SIG-M5 treated with dmso at 0.1 percent for 504 hours (cell line): ENCODE data around the gene TNKS2.
A peak's percentile ranks its signal among the peaks of the same experiment; 100 is the strongest.
"Not testable (repeated sequence)": the region's sequence is repeated elsewhere in the genome, so short reads cannot be mapped to it uniquely, and the experiment has no call there.

ENCODE experiments used
- DNase-seq: peaks from one replicate; lab custom pipeline; 2025; ENCODE audit not compliant: unreplicated experiment; lab: John Stamatoyannopoulos, UW

The TNKS2 gene

DNA sequence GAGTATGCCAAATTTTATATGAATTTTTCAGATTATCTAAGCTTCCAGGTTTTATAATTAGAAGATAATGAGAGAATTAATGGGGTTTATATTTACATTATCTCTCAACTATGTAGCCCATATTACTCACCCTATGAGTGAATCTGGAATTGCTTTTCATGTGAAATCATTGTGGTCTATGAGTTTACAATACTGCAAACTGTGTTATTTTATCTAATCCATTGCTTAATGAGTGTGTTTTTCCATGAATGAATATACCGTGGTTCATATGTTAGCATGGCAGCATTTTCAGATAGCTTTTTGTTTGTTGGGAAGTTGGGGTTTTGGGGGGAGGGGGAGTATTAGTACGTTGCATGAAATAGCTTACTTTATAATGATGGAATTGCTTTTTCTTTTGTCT lies 66.5 kb downstream of the TNKS2 start:
- no peak for DNase-seq

DNA sequence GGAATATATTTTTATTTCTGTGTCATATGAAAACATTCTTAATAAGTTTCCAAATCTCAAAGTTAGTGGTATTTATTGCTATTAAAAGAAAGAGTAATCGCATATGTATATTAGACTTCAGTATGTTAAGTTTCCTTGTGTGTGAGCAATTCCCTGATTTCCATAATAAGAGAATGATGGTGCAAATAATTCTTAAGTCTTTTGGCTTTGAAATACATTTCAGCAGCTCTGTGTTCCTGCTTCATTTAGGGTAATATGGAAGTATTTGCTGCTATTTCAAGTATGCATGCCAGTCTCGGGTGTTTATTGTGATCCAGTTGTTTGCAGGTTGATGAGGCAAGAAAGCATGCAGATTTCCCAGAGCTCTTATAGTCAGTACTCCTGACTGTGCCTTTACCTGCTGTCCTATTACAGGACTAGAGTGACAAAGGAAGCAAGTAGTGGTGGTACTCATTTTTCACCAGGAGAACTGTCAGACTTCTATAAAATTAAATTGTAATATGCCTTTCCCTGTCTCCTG lies 67.4 kb downstream of the TNKS2 start:
- DNase-seq = no peak

DNA sequence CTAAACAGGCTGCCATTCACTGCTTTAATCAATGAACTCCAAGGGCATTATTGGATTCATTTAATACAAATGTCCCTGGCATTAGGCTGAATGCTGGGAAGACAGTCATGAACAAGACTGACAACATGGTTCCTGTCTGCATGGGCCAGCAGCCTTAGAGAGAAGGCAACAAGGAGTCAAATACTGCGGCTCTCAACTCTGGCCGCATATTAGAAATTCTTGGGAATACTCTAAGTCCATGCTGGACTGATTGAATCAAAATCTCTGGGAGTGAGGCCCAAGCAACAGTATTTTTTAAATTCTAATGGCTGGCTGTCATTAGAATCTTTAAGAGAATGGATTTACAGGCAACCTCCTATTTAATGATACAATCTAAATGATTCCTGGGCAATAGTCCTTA lies 76.9 kb downstream of the TNKS2 start:
- no peak for DNase-seq

DNA sequence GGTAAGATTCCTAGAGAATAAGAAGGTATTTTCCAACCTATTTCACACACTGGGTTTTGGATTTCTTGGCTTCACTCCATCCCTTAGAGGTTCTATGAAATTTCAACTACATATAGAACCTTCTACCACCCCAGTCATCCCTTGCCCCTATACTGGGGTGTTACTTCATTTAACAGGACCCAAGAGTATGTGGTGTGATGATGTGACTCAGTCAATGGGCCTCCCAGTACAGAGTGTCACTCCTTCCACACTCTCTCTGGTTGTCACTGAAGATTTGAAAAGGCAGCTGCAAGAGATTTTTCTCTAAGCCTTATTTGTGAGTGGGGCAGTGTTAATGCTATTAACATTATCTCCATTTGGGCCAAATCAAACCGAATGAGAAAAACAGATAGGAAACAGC lies 77.6 kb downstream of the TNKS2 start:
- DNase-seq = no peak

DNA sequence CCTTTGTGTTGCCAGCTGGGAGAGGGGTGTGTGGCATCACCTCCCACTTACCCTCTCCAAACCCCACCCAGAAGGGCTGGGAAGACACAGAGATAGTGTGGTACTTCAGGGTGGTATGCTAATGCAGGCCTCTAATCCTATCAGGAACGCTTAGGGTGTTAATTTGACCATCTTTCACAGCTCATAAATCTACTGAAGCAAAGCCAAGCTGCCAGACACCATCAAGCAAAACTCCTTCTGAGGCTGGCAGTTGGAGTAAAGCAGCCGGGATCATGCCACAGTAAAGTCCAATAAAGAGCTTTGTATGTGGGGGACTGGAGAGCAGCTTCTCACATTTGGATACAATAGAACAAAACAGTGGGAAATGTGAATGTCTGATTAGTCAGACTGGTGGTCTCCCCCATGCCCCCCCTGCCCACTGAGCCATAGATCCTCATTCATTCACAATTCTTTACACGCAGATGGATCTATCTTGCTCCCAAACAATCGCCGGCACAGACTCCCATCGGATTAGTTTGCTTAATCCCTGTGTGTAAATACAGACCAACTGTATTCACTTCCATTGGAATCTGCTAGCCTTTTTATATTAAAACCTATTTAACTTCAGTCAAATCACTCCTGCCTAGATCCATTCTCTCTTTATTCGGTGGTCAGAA lies 81.4 kb downstream of the TNKS2 start:
- no peak for DNase-seq

DNA sequence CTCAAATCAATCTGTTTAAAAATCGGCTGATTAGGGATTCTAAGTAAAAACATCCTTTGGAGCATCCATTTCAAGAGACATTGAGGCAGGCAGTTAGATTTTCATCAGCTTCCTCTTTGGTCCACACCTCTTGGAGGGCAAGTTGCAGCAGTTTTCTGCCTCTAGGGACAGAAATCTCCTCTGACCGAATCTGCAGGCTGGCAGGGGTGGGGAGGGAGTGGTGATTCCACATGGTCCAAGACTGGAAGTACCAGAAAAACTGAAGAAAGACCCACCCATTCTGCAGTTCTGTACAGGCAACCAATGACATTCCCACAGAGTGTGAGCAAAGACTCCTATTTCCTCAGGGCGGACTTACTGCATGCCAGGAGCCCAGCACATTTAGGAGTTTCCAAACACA lies 82.1 kb downstream of the TNKS2 start:
- DNase-seq = peak; percentile 40

DNA sequence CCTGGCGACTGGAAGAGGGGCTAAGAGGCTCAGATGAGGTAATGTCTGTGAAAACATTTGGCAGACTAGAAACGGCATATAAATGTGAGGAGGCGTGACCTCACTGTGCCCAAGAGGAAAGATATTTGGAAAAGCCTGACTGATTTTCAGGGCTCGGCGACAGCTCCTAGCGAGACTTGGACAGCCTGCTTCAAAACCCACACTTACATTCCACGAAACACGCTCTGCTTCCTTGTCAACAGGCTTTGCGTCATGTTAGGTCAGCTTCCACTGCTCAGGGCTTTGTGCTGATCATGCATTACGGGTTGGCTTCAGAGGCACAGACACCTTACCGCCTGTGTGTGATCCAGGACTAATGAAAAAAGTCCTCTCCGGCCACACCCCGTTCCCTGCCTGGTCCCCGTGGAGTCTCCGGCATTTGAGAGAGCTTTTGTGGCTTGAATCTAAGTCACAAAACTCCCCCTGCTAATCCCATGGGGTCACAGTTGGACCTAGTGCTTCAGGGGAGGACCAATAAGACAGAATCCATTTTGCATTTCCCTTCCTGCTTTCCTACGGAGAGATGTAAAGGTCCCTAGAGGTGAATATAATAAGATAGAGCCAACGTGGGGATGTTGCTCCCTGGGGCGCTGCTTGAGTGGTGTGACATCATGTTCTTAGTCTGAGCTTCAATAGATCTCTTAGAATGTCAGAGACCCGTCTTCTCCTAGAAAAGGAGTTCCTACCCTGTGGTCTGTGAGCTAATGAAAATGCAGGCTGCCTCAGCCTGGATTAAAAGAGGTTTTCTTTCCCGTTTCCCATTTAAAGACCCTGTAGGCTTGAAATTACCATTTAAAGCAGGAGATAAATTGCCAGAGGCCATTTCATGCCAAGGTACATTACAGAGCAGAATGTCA lies 85.6 kb downstream of the TNKS2 start:
- DNase-seq = no peak

DNA sequence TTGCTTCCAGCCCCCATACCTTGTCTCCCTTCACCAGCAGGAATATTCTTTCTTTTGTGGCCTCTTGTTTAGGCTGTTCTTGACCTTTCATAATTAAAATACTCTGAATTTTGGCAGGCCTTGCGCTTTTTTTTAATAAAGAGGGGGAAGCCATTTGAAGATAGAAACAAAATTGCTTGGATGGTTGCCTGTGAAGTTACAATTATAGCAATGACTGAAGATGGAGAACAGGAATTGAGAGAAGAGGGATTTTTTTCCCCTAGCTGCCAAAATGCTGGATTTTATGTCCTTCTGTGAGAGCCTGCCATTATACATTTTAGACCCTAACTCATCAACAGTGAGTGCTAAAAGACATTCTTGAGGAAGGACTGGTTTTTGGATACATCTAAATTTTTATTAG lies 86.3 kb downstream of the TNKS2 start:
- DNase-seq = no peak

DNA sequence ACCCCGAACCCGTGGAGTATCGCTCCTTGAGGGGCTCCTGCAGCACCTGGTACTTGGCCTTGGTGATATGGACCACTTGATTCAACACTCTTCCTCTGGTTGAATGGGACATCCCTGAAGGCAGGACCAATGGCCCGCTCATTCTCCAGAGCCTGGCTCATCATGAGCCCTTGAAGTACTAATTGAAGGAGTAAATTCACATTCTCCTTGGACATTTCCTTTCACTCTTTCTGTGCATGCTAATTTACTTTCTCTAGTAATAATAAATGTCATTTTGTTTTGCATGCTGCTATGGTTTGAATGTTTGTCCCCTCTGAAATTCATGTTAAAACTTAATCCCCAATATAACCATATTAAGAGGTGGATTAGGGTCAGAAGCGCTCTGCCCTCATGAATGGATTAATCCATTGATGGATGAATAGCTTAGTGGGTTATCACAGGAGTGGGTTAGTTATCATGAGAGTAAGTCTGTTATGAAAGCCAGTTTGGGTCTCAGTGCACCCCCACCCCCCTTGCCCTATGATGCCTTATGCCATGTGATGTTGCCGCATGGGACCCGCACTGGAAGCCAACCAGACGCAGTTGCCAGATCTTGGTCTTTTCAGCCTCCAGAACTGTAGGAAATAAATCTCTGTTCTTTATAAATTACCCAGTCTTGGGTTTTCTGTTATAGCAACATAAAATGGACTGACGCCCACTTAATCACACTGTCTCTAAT lies 87.3 kb downstream of the TNKS2 start:
- no peak for DNase-seq

DNA sequence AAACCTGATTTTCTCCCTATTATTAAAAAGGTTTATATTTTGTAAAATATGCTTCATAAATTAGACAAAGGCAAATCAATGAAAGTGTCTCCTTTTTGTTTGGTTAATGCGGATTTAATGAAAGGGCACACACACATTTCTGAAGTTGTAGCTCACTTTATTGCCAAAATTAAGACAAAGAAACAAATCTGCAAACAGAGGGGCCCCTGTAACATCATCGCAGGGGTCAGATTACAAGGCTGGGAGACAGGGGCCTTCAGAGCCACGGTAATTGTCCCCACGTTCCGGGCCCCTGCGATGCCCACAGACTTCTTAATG lies 88.7 kb downstream of the TNKS2 start:
- DNase-seq = no peak

DNA sequence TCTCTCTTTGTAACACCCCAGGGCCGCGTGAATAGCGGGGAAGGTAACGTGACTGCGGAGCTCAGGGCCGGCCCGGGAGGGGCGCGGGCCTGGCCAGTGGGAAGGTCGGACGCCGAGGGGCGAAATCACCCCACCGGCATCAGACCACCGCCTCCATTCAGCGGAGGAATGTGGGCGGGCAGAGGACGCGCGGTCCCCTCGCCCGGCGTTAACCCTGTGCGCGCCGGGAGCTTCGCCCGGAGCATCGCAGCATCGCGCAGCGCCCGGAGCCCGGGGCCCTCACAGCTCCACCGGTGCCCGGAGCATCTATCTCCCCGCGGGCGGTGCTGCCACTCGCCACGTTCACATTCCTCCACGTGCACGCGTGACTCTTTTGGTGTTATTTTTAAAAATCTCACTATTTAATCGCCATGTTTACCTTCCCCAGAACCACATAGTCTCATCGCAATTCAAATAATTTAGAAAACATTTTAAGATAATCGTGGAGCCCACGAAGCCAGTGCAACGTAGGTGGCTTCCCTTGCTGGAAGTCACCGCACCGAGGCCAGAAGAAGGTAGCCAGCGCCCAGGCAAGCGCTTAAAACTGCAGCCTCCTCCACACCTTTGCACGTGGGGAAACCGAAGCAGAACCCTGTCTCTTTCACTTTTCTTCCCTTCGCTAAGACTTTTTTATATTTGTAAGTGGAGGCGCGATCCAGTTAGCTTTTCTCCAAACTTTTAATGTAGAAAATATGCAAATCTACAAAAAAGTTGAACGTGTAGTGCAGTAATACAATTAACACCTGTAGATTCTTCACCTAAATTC lies 89.2 kb downstream of the TNKS2 start:
- no peak for DNase-seq

DNA sequence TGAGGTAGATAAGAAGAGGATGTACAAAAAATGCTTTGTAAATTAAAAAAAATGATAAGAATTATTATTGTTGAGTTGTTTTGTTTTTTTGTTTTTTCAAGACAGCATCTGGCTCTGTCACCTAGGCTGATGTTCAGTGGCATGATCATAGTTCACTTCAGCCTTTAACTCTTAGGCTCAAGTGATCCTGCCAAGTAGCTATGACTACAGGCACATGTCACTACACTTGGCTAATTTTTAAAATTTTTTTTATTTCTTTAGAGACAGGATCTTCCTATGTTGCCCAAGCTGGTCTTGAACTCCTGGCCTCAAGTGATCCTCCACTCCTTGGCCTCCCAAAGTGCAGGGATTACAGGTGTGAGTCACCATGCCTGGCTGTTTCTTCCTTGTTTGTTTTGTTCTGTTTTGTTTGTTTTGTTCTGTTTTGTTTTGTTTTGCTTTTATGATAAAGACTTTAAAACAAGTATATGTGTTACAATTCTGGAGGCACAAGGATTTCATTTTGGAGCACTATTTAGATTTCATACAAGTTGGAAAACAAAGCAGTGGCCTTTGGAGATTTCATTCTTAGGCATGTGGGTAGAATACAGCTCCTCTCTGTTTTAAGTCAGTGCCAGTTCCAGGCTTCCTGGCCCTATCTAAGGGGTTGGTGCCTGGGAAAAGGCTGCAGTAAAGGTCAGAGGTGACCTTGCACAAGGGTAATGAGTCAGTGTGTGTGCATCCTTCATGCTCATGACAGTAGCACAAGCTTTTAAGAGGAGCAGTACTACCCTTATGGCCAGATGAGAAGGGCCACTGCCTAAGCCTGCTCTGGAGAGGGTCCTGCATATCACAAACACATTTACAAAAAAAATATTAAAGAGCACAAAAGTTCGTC lies 93.1 kb downstream of the TNKS2 start:
- DNase-seq = no peak

DNA sequence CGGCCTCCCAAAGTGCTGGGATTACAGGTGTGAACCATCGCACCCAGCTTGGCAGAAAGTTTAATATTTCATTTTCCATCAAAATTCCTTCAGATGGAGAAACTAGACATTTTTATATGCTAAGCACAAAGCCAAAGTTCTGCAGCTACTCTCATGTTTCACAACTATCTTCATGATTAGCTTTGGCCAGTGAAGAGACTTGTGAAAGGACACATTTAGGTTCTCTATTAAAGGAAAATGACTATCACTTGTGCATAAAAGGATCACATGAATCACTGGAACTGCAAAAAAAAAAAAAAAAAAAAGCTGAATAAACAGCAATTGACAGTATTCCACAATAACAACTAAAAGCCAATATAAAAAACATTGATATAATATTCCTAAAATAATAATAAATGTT lies 94.8 kb downstream of the TNKS2 start:
- no peak for DNase-seq

DNA sequence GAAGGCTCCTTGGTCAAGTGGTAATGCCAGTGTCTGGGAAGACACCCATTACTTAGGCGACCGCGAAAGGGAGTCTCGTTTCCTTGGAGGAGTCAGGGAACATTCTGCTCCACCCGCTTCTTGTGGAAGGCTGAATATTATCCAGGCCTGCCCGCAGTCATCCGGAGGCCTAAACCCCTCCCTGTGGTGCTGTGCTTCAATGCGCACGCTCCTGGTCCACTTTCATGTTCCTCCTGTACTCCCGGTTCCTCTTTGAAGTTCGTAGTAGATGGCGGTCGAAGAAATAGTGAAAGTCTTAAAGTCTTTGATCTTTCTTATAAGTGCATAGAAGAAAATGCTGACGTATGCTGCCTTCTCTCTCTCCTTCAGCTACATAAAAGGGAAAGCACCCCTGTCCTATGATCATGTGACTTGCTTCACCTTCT lies 96.0 kb downstream of the TNKS2 start:
- DNase-seq = not testable (repeated sequence)

DNA sequence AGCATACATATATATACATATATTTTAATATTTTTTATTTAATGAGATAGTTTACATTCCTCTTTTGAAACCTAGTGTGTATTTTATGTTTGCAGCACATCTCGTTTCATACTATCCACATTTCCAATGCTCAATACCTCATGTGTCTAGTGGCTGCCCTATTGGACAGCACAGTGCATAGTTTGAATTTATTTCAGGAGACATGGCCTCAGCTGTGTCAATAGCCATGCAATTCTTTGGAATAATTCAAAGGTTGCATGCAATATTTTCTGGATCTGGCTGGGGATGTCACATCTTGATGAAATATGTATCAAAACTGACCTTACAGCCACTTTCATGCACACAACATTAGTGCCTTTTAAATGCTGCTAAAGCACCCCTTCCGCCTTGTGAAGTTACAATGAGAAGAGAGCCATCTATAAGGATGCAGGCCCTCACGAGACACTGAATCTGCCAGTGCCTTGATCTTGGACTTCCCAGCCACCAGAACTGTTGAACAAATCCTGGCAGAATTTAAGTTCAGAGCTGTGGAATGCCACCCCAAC lies 98.1 kb downstream of the TNKS2 start:
- DNase-seq = no peak

DNA sequence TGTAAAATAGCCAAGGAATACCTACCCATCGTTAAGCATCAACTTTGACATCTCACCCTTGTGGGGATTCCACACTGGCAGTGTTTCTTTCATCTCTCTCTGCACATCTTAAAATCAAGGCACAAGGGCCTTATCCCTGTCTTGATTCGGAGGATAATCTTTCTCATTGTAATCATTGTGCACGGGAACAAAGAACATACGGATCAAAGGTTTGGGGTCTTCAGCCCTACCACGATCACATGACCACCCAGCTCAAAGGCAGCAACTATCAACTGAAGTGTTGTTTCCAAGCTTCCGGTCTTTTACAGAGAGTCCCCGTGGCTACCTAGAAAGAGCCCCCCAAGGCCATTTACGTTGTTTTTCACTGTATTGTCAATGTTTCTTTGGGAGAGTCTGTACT lies 99.2 kb downstream of the TNKS2 start:
- DNase-seq = no peak

DNA sequence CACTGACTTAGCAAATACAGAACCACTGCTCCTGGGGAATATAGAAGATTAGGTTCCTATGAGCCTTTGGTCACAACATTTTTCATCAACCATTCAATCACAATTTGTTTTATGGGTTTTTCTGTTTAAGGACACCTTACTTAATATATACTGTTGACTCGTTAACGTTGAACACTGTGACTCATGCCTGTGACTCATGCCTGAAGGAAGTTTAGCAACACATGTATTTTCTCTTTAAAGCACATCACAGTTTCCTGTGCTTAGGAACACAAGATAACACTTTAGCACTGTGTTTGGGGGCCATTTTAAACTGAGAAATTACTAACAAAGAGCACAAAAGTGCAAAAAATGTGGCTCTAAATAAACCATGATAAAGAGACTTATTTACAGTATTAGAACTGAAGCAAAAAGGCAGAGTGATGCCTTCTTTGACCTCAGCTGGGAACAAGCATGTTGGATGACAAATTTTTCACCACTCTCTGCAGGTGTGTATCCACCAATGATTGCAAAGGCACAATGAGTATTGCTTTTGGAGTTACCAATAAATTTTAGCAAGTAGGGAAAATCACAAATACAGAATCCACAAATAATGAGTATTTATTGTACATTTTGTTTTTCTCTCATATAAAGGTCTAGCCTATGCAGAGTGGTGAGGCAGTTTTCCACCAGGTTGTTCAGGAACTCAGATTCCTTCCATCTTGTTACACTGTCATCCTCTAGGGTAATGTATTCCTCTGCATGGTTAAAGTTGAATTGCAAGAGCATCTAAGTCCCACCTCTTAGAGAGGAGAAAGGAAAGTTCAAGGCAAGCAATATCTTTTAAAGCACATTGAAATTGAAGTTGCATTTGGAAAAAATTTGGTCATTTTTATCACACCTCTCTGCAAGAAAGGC lies 103.8 kb downstream of the TNKS2 start:
- DNase-seq = peak; percentile 91

DNA sequence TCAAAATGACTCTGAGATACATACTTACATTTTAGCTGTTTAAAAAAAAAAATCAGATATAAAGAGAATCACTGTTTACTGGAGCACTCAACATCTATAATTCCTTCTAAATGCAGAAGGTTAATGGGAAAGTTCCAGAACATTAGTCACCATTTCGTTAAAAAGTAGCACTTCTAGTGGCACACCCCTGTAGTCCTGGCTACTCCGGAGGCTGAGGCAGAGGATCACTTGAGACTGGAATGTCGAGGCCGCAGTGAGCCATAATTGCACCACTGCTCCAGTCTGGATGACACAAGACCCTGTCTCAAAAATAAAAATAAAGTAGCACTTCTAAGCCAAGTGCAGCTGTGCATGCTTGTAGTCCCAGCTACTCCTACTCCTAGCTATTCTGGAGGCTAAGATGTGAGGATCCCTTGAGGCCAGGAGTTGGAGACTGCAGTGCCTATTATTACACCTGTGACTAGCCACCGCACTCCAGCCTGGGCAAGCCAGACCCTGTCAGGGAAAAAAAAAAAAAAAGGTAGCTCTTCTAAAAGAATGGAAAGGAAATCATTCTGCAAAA lies 108.9 kb downstream of the TNKS2 start:
- no peak for DNase-seq
